ENCODE measurements around the gene ST6GAL1.

GRCh38 chr3:187026317-187026670, 96.0 kb downstream of the ST6GAL1 start:
- TF ChIP-seq, protein P1, sequence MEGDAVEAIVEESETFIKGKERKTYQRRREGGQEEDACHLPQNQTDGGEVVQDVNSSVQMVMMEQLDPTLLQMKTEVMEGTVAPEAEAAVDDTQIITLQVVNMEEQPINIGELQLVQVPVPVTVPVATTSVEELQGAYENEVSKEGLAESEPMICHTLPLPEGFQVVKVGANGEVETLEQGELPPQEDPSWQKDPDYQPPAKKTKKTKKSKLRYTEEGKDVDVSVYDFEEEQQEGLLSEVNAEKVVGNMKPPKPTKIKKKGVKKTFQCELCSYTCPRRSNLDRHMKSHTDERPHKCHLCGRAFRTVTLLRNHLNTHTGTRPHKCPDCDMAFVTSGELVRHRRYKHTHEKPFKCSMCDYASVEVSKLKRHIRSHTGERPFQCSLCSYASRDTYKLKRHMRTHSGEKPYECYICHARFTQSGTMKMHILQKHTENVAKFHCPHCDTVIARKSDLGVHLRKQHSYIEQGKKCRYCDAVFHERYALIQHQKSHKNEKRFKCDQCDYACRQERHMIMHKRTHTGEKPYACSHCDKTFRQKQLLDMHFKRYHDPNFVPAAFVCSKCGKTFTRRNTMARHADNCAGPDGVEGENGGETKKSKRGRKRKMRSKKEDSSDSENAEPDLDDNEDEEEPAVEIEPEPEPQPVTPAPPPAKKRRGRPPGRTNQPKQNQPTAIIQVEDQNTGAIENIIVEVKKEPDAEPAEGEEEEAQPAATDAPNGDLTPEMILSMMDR (IDR thresholded peaks at IDR 0.05): no peak
- TF ChIP-seq POLR2A (IDR thresholded peaks at IDR 0.05): no peak
